ENCODE results near the gene ATP1A2. TPM values are rescaled to one million over a fixed set of nuclear protein-coding genes. Genes with fewer than 3 reads are reported as not detected.

The ATP1A2 gene
- total RNA-seq, result not detected

GRCh38 chr1:160115545-160116282, at the start of gene ATP1A2:
ATP1A2 (plus strand) TSS chr1:160115759; CDS start chr1:160115862, 103 bp downstream.

GRCh38 chr1:160069460-160070231, 45.9 kb upstream of the ATP1A2 start, which contains the start of gene KCNJ10:
KCNJ10 (minus strand) TSS chr1:160070160; CDS start chr1:160042532, 27,628 bp downstream.

GRCh38 chr1:160081261-160081936, 34.2 kb upstream of the ATP1A2 start, which contains the start of gene KCNJ9:
KCNJ9 (plus strand) TSS chr1:160081538; CDS start chr1:160084031, 2,493 bp downstream.

GRCh38 chr1:160097911-160098851, 17.4 kb upstream of the ATP1A2 start, which contains the start of gene IGSF8:
IGSF8 (minus strand) TSS chr1:160098619; CDS start chr1:160098472, 147 bp downstream.

GRCh38 chr1:160151303-160151702, 35.7 kb downstream of the ATP1A2 start, which contains the start of gene ATP1A4:
ATP1A4 (plus strand) TSS chr1:160151603; CDS start chr1:160152041, 438 bp downstream.

GRCh38 chr1:160189649-160190625, 74.4 kb downstream of the ATP1A2 start, which contains the start of gene CASQ1:
CASQ1 (plus strand) TSS chr1:160190575; CDS start chr1:160190752, 177 bp downstream.

Other genes with a start within 250 kb of the ATP1A2 start
- gene CFAP45, start 215.6 kb upstream of the ATP1A2 start, total RNA-seq, result under 1 TPM; 0.76 to 0.91 TPM
- gene TAGLN2, start 190.3 kb upstream of the ATP1A2 start, total RNA-seq, result 100 to 1,000 TPM; 371 to 390 TPM
- not detected for gene IGSF9, start 170.1 kb upstream of the ATP1A2 start, total RNA-seq
- not detected for gene SLAMF9, start 161.5 kb upstream of the ATP1A2 start, total RNA-seq
- gene PIGM, start 83.8 kb upstream of the ATP1A2 start, total RNA-seq, result 1 to 10 TPM; 6.4 to 6.6 TPM
- not detected for gene KCNJ10, start 45.6 kb upstream of the ATP1A2 start, total RNA-seq
- gene KCNJ9, start 34.2 kb upstream of the ATP1A2 start, total RNA-seq, result not detected
- 10 to 100 TPM; 38.4 to 39.5 TPM for gene IGSF8, start 17.1 kb upstream of the ATP1A2 start, total RNA-seq
- gene ATP1A4, start 35.8 kb downstream of the ATP1A2 start, total RNA-seq, result not detected
- under 1 TPM in 1 of 2 experiments, not detected in 1; 0.35 TPM for gene CASQ1, start 74.8 kb downstream of the ATP1A2 start, total RNA-seq
- 10 to 100 TPM; 30.9 to 33.6 TPM for gene PEA15, start 89.6 kb downstream of the ATP1A2 start, total RNA-seq
- 100 to 1,000 TPM; 113 to 118 TPM for gene DCAF8, start 146.8 kb downstream of the ATP1A2 start, total RNA-seq
- gene PEX19, start 169.4 kb downstream of the ATP1A2 start, total RNA-seq, result 10 to 100 TPM; 46.1 to 51.2 TPM
- gene COPA, start 227.5 kb downstream of the ATP1A2 start, total RNA-seq, result 100 to 1,000 TPM; 127 to 131 TPM
- gene NCSTN, start 227.6 kb downstream of the ATP1A2 start, total RNA-seq, result 10 to 100 TPM; 66.9 to 69.6 TPM

All from activated naive CD4-positive, alpha-beta T cell treated with anti-CD3 and anti-CD28 coated beads, Interleukin-2, amount 10 ng/mL, durations not matched to agents 5 hours and 36 hours (primary cell).